ENCODE measurements around the gene GNG13.

GNG13 gene

GRCh38 chr16:766820-767640 lies 33.5 kb downstream of the GNG13 start:
- TF ChIP-seq CTCF (IDR thresholded peaks at IDR 0.05; ENCODE audit: insufficient read depth, low read length) (no peak), POLR2AphosphoS5 (IDR thresholded peaks at IDR 0.05; ENCODE audit: low read depth) (no peak)

GRCh38 chr16:766008-766819 lies 34.3 kb downstream of the GNG13 start:
- Histone ChIP-seq H3K27ac (replicated peaks) (no peak overlapping the region), H3K27me3 (ENCODE audit: insufficient read depth, poor library complexity, severe bottlenecking) (no peaks in the 10 kb centered on the region), H3K4me3 (replicated peaks; ENCODE audit: insufficient read depth, low read length) (no peak overlapping the region)
- TF ChIP-seq CTCF (IDR thresholded peaks at IDR 0.05; ENCODE audit: insufficient read depth, low read length) (no peak), POLR2AphosphoS5 (IDR thresholded peaks at IDR 0.05; ENCODE audit: low read depth) (no peak), GABPA (IDR thresholded peaks at IDR 0.05; ENCODE audit: low read depth) (no peak), SPI1 (IDR thresholded peaks at IDR 0.05; ENCODE audit: borderline replicate concordance, low read depth) (no peak), REST (IDR thresholded peaks at IDR 0.05; ENCODE audit: insufficient replicate concordance, low read depth) (no peak)
- no peak for DNase-seq (ENCODE audit: low read depth in 1 of 2, low spot score in 1 of 2)

More at GRCh38 chr16:766820-767640, 33.5 kb downstream of the GNG13 start:
- no peaks in the 10 kb centered on the region for H3K27me3 ChIP-seq (ENCODE audit: insufficient read depth, poor library complexity, severe bottlenecking)
- DNase-seq (ENCODE audit: low read depth in 1 of 2, low spot score in 1 of 2): no peak
- H3K27ac ChIP-seq (replicated peaks): no peak overlapping the region
- no peak overlapping the region for H3K4me3 ChIP-seq (replicated peaks; ENCODE audit: insufficient read depth, low read length)

- no peak for DNase-seq (ENCODE audit: low read depth in 1 of 2, low spot score in 1 of 2)
- Histone ChIP-seq H3K27ac (replicated peaks) (no peak overlapping the region), H3K4me3 (replicated peaks; ENCODE audit: insufficient read depth, low read length) (no peak overlapping the region), H3K27me3 (ENCODE audit: insufficient read depth, poor library complexity, severe bottlenecking) (no peaks in the 10 kb centered on the region)
- no peak for TF ChIP-seq GABPA (IDR thresholded peaks at IDR 0.05; ENCODE audit: low read depth)
- no peak for TF ChIP-seq POLR2AphosphoS5 (IDR thresholded peaks at IDR 0.05; ENCODE audit: low read depth)
- TF ChIP-seq CTCF (IDR thresholded peaks at IDR 0.05; ENCODE audit: insufficient read depth, low read length): no peak
- TF ChIP-seq REST (IDR thresholded peaks at IDR 0.05; ENCODE audit: insufficient replicate concordance, low read depth): no peak
- no peak for TF ChIP-seq SPI1 (IDR thresholded peaks at IDR 0.05; ENCODE audit: borderline replicate concordance, low read depth)
These were observed 35.1 kb downstream of the GNG13 start for GRCh38 chr16:765488-765865.

All from HL-60 (cell line).